Measurements from ENCODE around the gene ACACA.

The ACACA gene

DNA sequence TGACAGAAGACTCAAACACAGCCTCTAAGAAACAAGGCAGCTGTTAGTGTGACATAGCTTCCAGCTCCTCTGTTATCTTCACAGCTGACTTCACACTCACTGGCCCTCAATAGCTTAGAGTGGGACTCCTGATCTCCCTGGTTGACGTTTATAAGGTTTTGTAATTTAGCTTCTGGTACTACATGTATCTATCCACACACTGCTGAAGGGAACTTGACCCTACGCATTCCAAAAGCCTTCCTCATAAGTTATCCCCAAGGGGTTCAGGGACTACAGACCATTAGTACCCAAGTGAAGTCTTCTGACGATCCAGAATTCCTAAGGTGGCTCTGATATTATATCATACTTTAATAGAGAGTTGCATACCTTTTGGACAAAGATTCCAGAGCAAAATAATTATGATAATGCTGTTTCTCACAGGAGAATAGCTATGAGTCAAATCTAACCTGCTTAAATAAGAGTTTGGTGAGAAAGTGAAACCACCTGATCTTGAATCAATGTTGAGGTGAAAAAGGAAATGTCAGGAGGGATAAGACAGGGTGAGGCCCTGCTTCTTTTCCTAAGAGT, 14.5 kb downstream of the ACACA start:
- TF ChIP-seq, protein P1, sequence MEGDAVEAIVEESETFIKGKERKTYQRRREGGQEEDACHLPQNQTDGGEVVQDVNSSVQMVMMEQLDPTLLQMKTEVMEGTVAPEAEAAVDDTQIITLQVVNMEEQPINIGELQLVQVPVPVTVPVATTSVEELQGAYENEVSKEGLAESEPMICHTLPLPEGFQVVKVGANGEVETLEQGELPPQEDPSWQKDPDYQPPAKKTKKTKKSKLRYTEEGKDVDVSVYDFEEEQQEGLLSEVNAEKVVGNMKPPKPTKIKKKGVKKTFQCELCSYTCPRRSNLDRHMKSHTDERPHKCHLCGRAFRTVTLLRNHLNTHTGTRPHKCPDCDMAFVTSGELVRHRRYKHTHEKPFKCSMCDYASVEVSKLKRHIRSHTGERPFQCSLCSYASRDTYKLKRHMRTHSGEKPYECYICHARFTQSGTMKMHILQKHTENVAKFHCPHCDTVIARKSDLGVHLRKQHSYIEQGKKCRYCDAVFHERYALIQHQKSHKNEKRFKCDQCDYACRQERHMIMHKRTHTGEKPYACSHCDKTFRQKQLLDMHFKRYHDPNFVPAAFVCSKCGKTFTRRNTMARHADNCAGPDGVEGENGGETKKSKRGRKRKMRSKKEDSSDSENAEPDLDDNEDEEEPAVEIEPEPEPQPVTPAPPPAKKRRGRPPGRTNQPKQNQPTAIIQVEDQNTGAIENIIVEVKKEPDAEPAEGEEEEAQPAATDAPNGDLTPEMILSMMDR (IDR thresholded peaks at IDR 0.05; ENCODE audit: insufficient read depth, low read depth, low read length, missing control alignments) = no peak
- peak; percentile 60 for DNase-seq (ENCODE audit: low read depth)
- H3K4me3 ChIP-seq (ENCODE audit: low read depth, low read length) = peak overlapping the region; percentile 10; the same call in 1 of the 2 replicates

DNA sequence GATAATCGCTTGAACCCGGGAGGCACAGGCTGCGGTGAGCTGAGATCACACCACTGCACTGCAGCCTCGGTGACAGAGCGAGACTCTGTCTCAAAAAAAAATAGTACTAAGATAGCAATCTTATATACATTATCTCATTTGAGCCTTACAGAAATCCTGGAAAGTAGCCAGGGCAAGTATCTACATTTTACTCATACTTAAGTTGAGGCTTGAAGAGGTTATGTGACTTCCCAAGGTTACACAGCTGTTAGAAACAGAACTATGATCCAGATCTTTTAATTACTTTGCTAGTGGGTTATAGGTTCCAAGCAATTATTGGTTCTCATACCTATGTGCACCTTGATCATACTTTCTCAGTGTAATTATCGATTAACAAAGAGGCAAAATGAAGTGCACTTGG, 15.5 kb downstream of the ACACA start:
- DNase-seq (ENCODE audit: low read depth) = no peak
- TF ChIP-seq, protein P1 (IDR thresholded peaks at IDR 0.05; ENCODE audit: insufficient read depth, low read depth, low read length, missing control alignments) = no peak
- H3K4me3 ChIP-seq (ENCODE audit: low read depth, low read length) = no peak overlapping the region

GRCh38 chr17:37389160-37389559, 17.5 kb downstream of the ACACA start:
- no peak overlapping the region for H3K4me3 ChIP-seq (ENCODE audit: low read depth, low read length)
- DNase-seq (ENCODE audit: low read depth) = no peak
- TF ChIP-seq, protein P1 (IDR thresholded peaks at IDR 0.05; ENCODE audit: insufficient read depth, low read depth, low read length, missing control alignments) = no peak

DNA sequence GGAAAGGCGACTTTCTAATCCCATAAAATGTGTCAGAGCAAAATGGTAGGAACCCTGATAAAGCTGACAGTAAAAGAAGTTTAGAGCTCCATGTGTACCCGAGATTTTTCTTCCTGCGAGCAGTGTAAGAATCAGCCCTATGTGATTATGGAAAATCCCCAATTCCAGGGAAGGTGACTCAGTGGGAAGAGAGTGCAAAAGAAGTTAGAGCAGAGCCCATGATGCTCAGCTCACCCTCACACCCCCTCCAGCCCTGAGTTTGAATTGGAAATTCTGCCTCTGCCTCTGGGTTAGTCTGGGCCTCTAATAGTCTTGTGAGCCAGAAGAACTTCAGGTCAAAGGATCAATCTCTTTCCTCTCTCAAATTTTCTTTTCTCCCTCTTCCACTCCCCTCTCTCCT, 18.4 kb downstream of the ACACA start:
- no peak for DNase-seq (ENCODE audit: low read depth)
- H3K4me3 ChIP-seq (ENCODE audit: low read depth, low read length) = no peak overlapping the region
- TF ChIP-seq, protein P1 (IDR thresholded peaks at IDR 0.05; ENCODE audit: insufficient read depth, low read depth, low read length, missing control alignments) = no peak

- TF ChIP-seq, protein P1 (IDR thresholded peaks at IDR 0.05; ENCODE audit: insufficient read depth, low read depth, low read length, missing control alignments) = no peak
- no peak for DNase-seq (ENCODE audit: low read depth)
- H3K4me3 ChIP-seq (ENCODE audit: low read depth, low read length) = no peak overlapping the region
Measured at GRCh38 chr17:37386462-37386861, 20.2 kb downstream of the ACACA start.

DNA sequence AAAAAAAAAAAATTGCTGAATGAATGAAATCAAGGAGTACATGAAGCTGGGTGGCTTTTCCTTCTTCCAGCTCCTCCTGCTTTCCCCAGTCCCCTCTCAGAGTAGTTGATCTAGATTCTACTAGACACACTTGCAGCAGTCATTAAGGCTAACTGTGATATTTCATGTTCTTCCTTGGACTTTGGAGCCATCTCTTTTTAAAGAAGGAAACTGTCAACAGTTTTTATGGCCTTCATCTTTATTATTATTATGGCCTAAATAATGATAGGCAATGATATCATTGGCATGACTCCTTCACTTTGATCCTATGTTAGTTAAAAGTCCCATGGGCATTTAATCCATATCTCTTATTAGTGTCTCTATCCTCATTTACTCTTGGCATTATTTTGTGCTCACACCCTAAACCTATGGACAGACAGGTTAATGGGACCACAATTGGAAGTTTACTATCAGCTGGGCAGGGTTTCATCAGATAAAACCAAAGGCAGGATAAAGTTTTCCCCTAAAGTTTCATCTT, 21.1 kb downstream of the ACACA start:
- TF ChIP-seq, protein P1 (IDR thresholded peaks at IDR 0.05; ENCODE audit: insufficient read depth, low read depth, low read length, missing control alignments) = no peak
- DNase-seq (ENCODE audit: low read depth) = no peak
- no peak overlapping the region for H3K4me3 ChIP-seq (ENCODE audit: low read depth, low read length)
